Stimulated activated CD4-positive, alpha-beta T cell treated with anti-CD3 and anti-CD28 coated beads, Interleukin-2, amount 100 ng/mL, for 4 hours (primary cell): ENCODE results near the gene ADORA3.
A peak's percentile ranks its signal among the peaks of the same experiment; 100 is the strongest.

Source experiments
- DNase-seq: peaks from one replicate; pipeline ENCODE4 v3.0.0-alpha.2; 2020; ENCODE audit warnings: low read depth

ADORA3 gene

GRCh38 chr1:111507411-111508201 is 4.2 kb upstream of the ADORA3 start:
- peak; percentile 53 for DNase-seq

GRCh38 chr1:111506561-111506960 is 3.1 kb upstream of the ADORA3 start:
- DNase-seq: no peak

DNA sequence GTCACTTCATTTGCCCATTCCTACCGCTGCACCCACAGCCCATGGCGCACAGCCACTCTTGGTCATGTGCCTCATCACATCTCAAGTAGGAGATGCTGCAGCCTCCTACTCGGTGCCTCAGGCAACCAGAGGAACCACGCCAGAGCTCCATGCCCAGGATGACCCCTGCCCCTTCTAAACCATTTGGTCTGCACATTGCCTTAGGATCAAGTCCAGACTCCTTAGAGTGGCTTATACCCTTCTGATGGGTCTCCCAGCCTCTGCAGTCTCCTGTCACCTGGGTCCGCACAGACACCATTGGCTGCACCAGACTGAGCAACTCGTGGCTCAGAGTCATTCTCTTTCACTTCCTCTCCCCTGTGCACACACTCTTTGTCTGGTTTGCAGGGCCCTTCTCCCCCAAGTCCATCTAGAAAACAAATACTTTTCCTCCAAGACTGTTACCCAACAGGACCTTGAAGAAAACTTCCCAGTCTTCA is 2.2 kb upstream of the ADORA3 start:
- no peak for DNase-seq

- no peak for DNase-seq
These were observed 664 bp upstream of the ADORA3 start for GRCh38 chr1:111504097-111504496.

DNA sequence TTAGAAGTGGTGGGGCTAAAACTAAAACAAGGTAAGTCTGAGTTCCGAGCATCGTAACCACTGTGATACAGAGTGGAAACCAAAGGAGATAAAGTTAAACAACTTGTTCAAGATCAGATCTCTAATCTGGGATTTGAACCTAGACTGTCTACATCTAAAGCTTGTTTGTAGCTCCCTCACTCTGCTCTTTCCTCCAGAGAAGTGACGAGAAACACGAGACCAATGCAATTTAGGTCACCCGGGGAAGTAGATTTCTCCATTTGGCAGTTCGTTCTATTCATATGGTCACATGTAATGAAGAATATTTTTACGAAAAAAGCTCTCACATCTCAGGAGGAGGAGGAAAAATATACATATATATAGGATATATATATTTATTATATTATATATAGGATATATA is 1.8 kb downstream of the ADORA3 start:
- DNase-seq: no peak

DNA sequence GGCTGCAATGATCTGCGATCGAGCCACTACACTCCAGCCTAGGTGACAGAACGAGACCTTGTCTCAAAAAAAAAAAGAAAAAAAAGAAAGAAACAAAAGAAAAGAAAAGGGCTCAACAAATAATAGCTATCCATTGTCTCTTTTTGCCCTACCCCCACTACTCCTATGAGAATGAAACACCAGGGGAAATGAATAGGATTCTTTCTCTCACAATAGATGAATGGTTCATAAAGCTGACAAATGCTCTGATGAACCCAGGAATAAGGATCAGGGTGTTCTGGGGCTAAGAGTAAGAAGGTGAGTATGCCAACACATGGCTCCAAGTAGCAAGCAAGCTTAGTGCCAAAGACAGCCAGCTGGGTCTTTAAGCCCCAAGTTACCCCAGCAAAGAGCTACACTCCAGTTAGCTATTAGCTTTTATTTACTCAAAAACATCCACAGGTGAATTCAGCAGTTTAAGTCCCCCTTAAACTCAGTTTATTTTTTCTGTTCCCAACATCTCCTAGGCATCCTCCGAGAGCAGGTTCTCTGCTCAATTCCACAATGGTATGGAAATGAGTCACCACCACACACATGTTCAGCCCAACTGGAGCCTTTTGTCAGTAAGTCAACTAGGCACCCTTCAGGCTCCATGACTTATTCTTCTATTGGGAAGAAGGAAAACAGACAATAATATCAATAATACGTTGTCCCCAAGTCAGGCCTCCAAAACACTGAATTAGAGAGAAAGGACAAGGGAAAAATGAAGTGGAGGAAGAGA is 4.2 kb downstream of the ADORA3 start:
- DNase-seq: no peak

DNA sequence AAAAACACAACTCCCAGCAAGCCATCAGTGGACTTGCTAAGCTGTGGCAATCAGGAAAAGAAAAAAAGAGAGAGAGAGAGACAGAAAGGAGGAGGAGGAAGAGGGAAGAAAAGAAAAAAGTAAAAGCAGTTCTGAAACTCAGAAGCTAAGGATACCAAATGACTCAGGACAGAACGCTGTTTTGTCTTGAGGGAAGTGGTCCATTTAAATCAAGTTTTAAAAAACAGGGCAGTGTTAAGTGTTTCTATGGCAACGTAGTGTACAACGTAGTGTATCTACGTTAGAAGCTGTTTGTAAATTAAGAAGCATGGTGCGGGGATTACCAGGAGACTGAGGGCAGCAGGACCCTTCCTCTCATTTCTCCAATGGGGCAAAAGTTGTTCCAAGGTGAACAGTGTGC is 5.8 kb downstream of the ADORA3 start:
- no peak for DNase-seq

DNA sequence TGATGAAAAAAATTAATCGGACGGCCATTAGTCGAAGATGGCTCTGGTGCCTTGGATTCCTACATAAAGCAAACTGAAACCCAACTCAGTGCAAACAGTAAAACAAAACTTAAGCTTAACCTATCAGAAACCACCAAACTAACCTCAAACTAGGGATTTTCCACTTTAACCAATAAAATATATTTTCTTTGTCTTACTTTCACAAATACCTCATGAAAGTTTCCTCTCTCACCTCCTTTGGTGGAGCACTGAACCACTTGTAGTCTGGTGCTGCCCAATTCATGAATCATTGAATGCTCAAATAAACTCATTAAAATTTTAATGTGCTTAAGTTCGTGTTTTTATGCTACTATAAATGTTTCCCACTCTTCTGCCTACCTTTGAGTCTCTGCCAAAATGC is 7.0 kb downstream of the ADORA3 start:
- DNase-seq: no peak

GRCh38 chr1:111491070-111491469 is 12.4 kb downstream of the ADORA3 start:
- DNase-seq: no peak

DNA sequence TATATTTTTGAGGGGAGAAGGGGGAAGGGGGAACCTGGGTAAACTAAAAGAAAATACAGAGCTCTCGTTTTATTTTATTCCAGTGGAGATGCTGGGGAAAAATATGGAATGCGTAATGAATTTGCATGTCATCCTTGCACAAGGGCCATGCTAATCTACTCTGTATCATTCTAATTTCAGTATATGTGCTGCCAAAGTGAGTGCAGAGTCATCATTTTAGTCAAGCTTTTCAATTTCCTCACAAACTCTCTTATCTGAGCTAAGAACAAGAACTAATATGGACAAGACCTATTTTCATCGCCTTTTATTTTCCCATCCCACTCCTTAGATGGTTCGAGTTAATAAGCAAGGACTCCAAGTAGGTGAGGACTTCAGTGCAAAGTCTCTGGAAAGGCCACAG is 13.2 kb downstream of the ADORA3 start:
- no peak for DNase-seq

DNA sequence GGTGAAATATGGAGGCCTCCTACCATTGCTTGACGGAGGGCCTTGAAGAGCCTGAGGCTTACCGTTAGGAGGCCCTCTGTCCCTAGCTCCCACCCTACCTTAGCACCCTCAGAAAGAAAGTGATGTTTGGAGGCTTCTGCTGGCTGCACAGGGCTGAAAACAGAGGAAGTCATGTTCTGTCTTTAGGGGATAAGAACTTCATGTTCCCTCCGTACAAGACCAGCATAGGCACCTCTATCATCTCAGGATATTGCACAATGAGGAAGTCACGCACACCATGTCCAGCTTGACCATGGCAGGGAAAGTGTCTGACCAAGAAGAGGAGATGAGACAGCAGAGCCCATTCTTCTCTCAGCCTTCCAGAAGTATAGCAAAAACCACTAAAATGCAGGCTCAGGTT is 13.8 kb downstream of the ADORA3 start:
- no peak for DNase-seq

- DNase-seq: no peak
These were observed 14.8 kb downstream of the ADORA3 start for GRCh38 chr1:111488669-111489068.

- DNase-seq: no peak
These were observed 16.3 kb downstream of the ADORA3 start for GRCh38 chr1:111487133-111487532.

DNA sequence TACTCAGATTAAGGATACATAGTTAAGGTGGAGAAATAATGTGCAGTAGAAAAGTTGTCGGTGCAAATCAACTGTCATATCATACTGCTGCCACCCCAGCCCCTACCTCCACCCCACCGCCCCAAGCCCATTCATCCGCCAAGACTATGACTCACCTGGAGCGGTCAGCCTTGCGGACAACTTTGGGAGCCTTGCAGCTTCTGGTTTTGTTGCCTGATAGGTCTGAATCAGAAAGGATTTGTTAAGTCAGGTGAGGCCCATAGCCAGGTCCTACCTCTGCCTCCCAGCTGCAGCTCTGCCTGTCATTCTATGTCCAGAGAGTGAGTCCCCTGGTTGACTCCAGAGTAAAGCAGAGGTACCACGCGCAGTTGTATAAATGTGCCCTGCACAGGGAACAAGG is 17.0 kb downstream of the ADORA3 start:
- no peak for DNase-seq

DNA sequence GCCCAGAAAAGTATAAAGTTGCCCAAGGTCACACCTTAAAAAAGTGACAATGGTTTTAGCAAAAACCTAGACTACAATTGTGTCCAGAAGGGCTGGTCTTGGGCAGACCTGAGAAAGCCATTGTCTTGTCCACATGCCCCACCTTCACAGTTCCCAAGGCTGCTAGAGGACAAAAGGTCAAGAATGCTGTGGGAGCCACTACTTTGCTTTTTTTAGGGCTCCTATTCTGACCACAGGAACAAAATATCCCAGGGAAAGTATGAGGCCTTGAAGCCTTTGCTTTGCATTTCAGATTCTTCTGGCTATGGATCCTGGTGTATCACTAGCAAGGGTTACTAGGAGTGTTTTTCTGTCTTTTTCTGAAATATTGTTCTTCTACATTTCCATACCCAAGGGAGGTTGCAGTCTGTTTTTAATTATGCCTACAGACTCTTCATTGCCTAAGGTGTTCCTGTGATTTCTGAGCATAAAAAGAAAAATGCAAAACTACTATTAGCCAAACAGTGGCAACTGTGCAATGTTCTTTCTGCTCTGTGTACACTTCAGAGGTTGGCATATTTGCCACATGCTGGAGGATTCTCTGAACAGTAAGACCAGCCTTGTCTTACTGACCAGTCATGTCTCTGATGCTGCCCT is 18.9 kb downstream of the ADORA3 start:
- DNase-seq: no peak

DNA sequence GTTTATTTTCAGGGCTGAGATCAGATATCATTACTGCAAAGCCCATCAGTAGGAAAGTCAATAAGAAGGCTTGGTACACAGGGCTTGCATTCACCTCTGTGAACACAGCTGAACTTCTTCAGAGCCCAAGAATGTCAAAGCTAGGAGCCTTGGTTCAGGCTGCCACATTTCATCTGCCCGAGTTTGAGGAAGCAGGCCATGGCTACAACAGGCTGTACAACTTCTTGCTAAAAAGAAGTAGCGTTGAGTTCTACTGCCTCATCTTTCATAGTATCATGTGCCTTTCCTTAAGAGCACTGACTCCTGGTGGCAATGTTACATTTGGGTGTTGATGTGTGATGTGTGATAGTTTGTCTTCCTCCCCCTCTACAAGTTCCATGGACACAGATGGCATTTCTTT is 19.6 kb downstream of the ADORA3 start:
- DNase-seq: no peak

DNA sequence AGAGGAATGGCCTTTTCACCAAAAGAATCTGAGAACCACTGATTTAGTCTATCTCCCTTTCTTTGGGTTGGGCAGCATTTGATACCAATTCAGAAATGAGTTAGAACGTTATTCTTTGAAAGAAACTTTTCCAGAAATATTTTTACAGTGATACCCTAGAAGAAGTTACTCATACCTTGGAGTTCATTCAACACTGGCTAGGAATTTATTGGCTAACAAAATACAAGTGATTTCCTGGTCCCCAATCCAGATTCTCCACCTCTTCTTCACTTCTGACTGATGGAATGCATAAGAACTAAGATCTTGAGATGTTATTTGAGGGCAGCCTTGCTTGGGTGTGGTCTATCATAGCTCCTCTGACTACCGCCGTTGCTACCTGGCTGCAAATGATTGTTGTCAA is 20.3 kb downstream of the ADORA3 start:
- DNase-seq: no peak

DNA sequence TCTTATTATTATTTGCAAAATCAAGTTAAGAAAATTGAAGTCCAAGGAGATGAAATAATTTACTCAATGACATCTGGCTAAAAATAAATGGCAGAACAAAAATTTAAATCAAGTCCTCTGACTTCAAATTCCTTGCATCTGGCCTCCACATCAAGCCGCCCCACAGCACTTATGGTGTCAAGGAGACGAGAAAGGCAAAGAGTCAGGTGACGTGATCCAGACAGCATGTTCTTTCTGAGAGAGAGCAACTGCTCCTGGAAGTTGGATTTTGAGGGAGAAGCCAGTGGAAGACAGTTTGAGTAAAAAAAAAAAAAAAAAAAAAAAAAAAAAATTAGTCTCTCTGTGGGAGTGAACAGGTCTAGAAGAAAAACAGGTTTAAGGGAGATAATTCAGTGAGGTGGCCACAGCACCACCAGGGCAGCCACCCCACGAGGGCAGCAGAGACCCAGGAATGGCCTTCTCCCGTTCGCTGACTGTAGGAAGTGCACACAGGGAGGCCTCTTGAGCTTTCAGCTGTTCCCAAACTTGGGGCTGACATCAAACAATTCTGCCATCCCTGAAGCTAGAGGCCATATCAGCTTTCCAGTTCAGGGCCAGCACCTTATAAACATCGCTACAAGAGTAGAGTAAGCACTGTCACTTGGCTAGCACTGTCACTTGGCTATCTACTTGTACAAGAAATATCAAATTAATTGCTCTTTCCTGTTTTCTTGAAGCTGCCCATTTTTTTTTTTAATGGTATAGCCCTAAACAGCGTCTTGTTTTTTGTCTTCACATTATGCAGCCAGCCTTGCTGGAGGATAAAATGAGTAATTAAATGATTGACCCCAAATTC is 21.8 kb downstream of the ADORA3 start:
- peak; percentile 44 for DNase-seq

GRCh38 chr1:111480674-111481073 is 22.8 kb downstream of the ADORA3 start:
- DNase-seq: no peak

- DNase-seq: peak; percentile 7
These were observed 26.6 kb downstream of the ADORA3 start for GRCh38 chr1:111476761-111477309.

DNA sequence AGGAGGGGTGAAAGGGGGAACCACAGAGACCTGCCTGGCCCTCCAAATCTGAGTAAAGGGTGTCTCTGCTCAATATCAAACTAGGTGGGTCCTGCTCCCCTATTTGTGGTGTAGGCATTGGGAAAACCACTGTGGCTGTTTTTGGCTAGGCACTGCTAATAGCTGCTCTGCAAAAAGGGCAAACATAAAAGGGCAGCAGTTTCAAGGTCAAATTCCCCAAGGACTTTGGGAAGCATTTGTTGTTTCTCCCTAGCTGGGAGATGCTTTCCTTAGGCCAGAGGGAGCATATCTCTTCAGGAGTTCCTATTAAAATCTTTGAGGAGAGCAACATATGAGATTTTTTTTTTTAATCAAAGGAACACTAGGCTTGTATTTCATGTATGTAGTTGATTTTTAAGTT is 27.2 kb downstream of the ADORA3 start:
- no peak for DNase-seq

- no peak for DNase-seq
These were observed 27.7 kb downstream of the ADORA3 start for GRCh38 chr1:111475701-111476100.
